ENCODE measurements around the gene DHRS7C.
"Not testable (repeated sequence)": the region's sequence is repeated elsewhere in the genome, so short reads cannot be mapped to it uniquely, and the experiment has no call there.

The DHRS7C gene

GRCh38 chr17:9810100-9810949 lies 18.9 kb upstream of the DHRS7C start:
- DNase-seq = no peak

- DNase-seq = no peak
Measured at GRCh38 chr17:9809409-9809808, 18.0 kb upstream of the DHRS7C start.

DNA sequence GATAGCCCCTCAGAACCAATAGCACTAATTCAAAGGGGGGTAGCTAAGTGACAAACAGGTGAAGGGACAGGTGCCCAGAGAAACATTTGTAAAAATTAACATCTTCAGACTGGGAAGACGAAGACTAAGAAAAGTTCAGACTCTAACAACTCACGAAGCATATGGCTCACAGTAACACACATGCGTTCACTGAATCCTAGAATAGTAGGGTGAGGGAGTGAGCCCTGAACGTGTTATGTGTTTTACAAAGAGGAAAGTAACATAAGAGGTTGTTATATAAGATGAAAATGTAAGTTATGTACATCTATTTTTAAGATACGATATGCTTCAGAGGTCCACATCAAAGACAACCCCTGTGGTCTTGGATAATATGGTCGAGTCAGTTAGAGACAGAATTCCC lies 15.3 kb upstream of the DHRS7C start:
- no peak for DNase-seq

DNA sequence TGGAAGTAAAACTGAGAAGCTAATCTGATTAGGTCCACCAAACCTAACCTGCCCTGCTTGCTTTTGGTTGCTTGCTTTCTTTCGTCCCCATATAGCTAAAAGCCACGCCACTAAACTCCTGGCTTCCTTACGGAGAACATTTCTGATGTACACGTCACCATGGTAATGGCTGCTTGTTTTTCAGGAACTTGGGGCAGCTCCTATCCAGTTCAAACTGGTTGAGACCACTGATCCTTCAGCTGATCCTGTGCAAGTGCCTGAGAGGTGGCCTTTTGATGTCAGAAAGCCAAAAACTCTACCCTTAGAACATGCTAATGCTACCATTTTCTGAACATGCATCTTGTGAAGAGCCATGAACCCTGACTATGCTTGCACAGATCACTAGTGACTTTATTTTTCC lies 14.4 kb upstream of the DHRS7C start:
- DNase-seq = no peak

GRCh38 chr17:9802697-9803096 lies 11.3 kb upstream of the DHRS7C start:
- no peak for DNase-seq

GRCh38 chr17:9802294-9802693 lies 10.9 kb upstream of the DHRS7C start:
- DNase-seq = no peak

- DNase-seq = no peak
Measured at GRCh38 chr17:9801505-9801904, 10.1 kb upstream of the DHRS7C start.

DNA sequence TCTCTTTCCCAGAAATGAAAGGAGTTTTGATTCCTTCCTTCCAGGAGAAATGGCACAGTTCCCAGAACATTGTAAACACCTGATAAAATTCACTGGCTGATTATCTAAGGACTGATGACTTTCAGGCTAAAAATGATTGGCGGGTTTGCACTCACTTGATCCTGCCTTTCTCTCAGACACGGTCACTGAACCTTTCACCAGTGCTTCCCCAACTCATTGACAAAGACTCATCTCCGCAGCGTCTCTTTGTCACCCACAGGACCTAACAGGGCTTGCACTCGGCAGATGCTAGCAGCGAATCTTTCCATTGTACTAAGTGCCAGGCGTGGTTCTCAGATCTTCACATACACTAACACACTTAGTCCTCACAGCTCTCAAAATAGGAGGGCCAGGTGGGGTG lies 7.3 kb upstream of the DHRS7C start:
- no peak for DNase-seq

DNA sequence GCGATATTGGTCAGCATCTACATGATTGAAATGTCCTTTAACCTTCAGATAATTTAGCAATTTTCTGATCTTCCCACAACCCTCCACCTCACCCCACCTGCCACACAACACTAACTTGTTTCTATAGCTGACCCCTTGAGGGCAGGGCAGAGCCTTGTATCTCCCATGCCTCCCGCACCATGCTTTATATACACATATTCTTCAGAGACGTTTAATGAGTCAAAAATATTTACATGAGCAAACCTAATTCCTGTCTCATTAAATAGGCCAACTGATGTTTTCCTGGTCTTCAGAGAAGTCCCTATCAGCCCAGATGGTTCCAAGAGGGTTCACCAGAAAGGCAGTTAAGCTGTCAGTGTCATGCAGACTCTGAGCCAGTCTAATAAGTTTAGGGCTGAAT lies 6.6 kb upstream of the DHRS7C start:
- DNase-seq = no peak

DNA sequence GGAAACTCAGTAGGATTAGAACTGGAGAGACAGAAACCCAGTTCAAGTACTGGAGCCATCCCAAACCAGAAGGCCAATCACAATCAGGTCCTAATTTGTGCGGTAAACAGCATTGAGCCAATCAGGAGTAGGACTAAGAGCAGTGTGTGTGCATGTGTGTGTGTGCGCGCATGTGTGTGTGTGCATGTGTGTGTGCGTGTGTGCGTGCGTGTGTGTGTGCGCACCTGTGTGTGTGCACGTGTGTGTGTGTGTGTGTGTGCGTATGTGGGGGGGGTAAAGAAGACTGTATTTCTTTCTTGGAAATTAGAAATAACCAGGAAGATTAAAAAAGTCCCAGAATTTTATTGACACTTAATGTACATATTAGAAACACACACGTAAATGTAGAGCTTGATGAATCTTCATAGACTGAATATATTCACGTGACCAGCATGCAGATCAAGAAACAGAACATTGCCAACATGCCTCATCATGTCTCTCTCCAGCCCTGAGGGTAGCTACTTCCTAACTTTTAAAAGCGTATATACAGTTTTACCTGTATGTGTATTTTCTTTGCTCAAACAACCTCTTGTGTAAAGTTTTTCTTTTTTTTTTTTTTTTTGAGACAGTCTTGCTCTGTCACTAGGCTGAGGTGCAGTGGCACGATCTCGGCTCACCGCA lies 919 bp upstream of the DHRS7C start:
- DNase-seq = no peak

DNA sequence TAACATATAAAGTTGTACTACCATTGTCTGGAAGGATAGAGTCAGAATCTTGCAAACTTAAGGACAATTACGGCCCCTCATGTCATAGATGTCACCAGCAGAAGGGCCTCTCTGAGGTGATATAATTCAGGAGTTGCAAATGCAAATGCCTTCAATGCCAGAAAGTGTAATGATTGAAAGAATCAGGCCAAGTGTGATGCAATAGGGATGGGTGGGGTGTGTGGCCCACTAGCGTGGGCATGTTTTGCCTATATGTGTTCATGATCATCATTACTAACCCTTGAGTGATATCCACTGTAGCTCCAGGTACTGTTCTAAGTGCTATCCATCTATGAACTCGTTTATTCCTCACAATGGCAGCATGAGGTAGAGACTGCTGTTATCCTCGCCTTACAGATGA lies 1.1 kb downstream of the DHRS7C start:
- DNase-seq = no peak

DNA sequence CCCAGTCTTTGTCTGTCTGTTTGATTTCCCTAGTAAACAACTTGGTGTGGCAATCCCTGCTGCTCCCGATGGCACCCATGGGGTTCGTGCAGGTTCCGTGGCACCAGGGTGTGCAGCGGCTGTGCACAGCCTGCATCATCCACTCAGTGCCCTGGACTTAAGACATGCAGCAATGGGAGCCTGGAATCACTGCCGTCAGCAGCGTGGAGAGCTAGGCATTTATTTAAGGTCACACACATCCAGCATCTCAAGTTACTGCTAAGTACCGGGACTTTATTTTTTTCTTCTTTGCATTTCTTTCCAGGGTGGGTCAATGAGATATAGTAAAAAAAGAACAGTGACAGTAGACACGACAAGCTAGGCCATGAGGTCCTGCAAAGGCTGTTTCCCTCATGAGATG lies 2.8 kb downstream of the DHRS7C start:
- DNase-seq = no peak

DNA sequence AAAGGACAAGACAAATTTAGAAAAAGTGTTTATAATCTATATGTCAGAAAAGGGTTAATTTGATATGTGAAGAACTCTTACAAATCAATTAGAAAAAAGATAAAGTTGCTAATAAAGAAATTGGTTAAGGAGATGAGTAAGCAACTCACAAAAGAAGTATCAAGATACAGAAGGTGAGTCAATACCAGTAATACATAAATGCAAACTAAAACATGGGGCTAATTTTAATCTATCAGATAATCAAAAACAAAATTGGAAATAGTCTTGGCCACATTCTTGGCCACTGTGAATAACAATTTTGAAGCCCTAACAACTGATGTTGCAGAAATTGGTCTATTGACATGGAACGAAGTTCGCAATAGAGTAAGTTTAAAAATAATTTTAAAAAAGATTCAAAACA lies 6.8 kb downstream of the DHRS7C start:
- no peak for DNase-seq

GRCh38 chr17:9783465-9783864 lies 7.9 kb downstream of the DHRS7C start:
- not testable (repeated sequence) for DNase-seq

- no peak for DNase-seq
Measured at GRCh38 chr17:9783050-9783449, 8.3 kb downstream of the DHRS7C start.

- no peak for DNase-seq
Measured at GRCh38 chr17:9780552-9780951, 10.8 kb downstream of the DHRS7C start.

- DNase-seq = no peak
Measured at GRCh38 chr17:9776911-9777310, 14.5 kb downstream of the DHRS7C start.

DNA sequence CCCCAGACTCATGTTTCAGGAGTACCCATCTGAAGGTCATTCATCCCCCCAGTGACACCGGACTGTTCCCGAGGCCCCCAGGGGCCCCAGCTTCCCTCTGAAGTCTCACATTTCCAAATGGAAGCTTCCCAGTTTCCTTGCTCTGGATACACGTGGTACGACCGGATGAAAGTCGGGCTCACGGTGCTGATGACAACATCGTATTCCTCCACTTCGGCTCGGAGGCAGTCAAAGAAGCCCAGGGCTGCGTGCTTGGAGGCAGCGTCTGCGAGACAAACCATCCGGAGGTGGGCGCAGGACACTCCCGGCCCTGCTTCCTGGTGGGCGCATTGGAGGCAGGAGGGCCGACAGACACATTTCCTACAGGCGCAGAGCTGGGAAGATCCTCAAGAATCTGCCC lies 18.7 kb downstream of the DHRS7C start:
- DNase-seq = no peak

GRCh38 chr17:9771465-9771864 lies 19.9 kb downstream of the DHRS7C start:
- DNase-seq = no peak

GRCh38 chr17:9769036-9769695 lies 22.2 kb downstream of the DHRS7C start:
- DNase-seq = no peak

GRCh38 chr17:9768381-9768934 lies 22.9 kb downstream of the DHRS7C start:
- DNase-seq = peak; percentile 23

DNA sequence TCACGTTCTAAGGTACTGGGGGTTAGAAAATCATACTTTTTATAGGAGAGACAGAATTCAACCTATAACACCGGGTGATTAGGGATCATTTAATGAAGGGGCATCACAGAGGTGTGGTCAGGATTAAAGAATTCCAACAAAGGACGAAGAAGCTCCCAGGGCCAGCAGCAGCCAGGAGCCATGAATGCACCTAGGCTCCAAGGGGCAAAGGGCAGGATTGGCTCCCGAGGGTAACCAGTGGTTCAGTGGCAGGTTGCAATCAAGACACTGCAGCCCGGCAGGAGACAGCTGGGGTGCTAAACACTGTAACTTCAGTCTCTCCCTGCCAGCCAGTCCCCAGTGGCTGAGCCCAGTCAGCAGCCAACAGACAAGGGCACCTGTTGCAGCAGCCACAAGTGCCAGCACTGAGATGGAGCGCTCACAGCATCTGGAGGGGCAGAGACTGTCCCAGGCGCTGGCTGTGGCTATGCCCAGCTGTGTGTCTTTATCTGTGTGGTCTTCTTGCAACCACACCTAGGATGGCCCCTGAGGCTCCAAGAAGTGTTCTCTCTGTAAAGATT lies 23.9 kb downstream of the DHRS7C start:
- DNase-seq = no peak

- no peak for DNase-seq
Measured at GRCh38 chr17:9766970-9767369, 24.4 kb downstream of the DHRS7C start.
